Gastroesophageal sphincter (tissue), 4 donors: ENCODE data around the gene SKOR2. TPM values are rescaled to one million over a fixed set of nuclear protein-coding genes. Genes with fewer than 3 reads are reported as not detected.

ENCODE experiments used
- ATAC-seq: fragments of 150-250 bp; one replicate; pipeline ENCODE4 v1.9.1; 2016; ENCODE audit warnings: mild to moderate bottlenecking, moderate library complexity
- H3K27ac ChIP-seq, 4 donors: fragments of 200-600 bp; sonication (generic) in 3 of 4; 1 replicate in 3 of 4; 2 replicates in 1 of 4; pipeline ENCODE4 v1.5.1; 2016 to 2019
- H3K27me3 ChIP-seq: fragments of 200-600 bp; sonication (generic); one replicate; pipeline ENCODE4 v1.5.1; 2019
- H3K36me3 ChIP-seq, 2 donors: fragments of 200-600 bp; sonication (generic); one replicate each; pipeline ENCODE4 v1.5.1; 2019; ENCODE audit warnings: control low read depth in 1 of 2
- H3K4me1 ChIP-seq, 3 donors: fragments of 200-600 bp; sonication (generic); 1 replicate in 2 of 3; 2 replicates in 1 of 3; pipeline ENCODE4 v1.5.1; 2016 to 2019; ENCODE audit warnings: control low read depth in 2 of 3
- H3K4me3 ChIP-seq, 2 donors: fragments of 200-600 bp; sonication (generic); one replicate each; pipeline ENCODE4 v1.5.1; 2019; ENCODE audit warnings: mild to moderate bottlenecking in 1 of 2, moderate library complexity in 1 of 2
- H3K9me3 ChIP-seq, 3 donors: fragments of 200-600 bp; sonication (generic); one replicate each; pipeline ENCODE4 v1.5.1; 2017 to 2019; ENCODE audit warnings: control low read depth in 2 of 3
- CTCF ChIP-seq, 4 experiments: fragments of 200-600 bp in 2 of 4; fragments of 450-650 bp in 2 of 4; sonication (generic) in 1 of 4; IDR thresholded peaks; one replicate each; pipeline ENCODE4 v1.5.1; 2017 to 2019; ENCODE audit warnings: antibody characterized with exemption in 4 of 4, mild to moderate bottlenecking in 2 of 4, moderate library complexity in 2 of 4
- EP300 ChIP-seq: sonication (generic); formaldehyde crosslinking; IDR thresholded peaks from one replicate; pipeline ENCODE4 v1.6.1; 2017; ENCODE audit warnings: antibody characterized with exemption, mild to moderate bottlenecking
- POLR2A ChIP-seq, 2 donors: fragments of 450-650 bp; IDR thresholded peaks; one replicate each; pipeline ENCODE4 v1.6.1; 2017; ENCODE audit warnings: antibody characterized with exemption in 2 of 2, mild to moderate bottlenecking in 2 of 2, moderate library complexity in 1 of 2
- POLR2AphosphoS5 ChIP-seq: sonication (generic); formaldehyde crosslinking; IDR thresholded peaks from one replicate; pipeline ENCODE4 v1.6.1; 2017; ENCODE audit warnings: antibody characterized with exemption
- WGBS, 2 donors: methylation state at CpG; one replicate each; pipeline ENCODE4 v1.1.5; 2018; ENCODE audit warnings: low coverage in 1 of 2; 5-methylcytosine and 5-hydroxymethylcytosine counted together
- total RNA-seq, 4 donors: library from RNA; depleted of rRNA; stranded (reverse); fragments of >200 nt; gene quantifications; one replicate each; pipeline ENCODE4 v1.1.0, GENCODE V29; 2016

SKOR2 gene
- not detected for total RNA-seq

DNA sequence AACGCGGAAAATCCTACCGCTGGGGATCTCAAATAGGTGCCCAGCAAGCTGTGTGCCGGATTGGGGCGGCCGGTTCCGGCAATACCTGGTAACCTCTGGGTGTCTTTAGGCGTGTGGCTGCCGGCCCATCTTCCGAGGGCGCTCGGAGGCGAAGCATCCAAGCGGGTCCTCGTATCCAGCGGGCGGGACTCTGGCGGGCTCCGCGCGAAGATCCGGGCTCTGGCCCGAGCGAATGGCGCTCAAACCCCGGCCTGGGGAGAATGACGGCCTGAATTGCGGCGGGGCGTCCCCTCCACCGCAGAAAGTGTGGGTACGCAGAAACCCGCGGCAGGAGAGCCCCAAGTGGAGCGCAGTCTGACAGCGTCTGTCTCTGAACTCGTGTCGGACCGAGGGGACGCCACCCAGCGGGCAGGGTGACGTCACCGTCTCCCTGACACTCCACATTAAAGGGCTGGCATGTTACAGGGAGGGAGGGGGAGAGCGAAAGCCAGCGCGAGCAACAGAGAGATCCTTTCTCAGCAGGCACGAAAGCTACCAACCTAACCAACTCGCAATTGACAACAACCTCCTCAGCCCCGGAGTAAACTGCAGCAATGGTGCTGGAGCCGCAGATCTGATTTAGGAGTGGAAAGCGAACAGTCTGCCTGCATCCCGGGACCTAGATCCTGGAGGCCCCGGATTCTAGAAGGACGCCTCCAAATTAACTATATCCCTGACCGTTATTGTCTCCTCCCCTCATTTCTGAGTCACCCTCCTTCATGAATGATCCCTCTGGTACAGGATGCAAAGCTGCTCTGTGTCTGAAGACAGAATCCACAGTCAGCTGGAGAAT lies at the start of gene SKOR2:
SKOR2 (minus strand) TSS at position 372 of the 832 bp plus-strand sequence. CDS start 2,477 bp downstream, outside the sequence.
- ATAC-seq: no peak
- no peaks in the 10 kb centered on the region for H3K36me3 ChIP-seq
- H3K9me3 ChIP-seq: no peaks in the 10 kb centered on the region
- peak within 1 kb of the TSS in 1 of 2 donors; percentile 12 for H3K4me3 ChIP-seq
- WGBS, 2 donors: 0 to 8% methylated on average over 5 to 11 of the region's 55 CpGs
- peaks cover 0 to 23% (median 0%) of the 10 kb centered on the region in 3 donors for H3K4me1 ChIP-seq
- peaks cover 100% of the 10 kb centered on the region for H3K27me3 ChIP-seq
- H3K27ac ChIP-seq: no peak within 1 kb of the TSS
- TF ChIP-seq EP300 (no peak), POLR2A (IDR thresholded peaks at IDR 0.05) (no peak), CTCF (IDR thresholded peaks at IDR 0.05) (no peak), POLR2AphosphoS5 (no peak)

DNA sequence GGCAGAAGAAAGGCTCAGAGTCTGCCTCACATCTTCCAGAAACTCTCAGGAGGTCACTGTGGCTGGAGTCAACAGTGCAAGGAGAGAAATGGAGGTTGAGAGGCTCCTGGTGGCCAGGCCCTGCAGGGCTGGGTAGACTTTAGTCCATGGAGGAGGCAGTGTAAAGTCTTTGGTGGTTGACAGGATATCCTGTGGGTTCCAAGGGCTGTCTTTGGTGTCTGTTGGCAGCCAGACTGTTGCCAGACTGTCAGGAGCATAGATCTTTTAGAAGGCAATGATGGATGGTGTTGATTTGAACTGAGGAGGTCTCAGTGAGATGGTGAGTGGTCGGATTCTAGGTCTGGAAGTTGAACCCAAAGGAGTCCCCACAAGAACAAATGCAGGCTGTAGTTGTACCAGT lies 45.0 kb upstream of the SKOR2 start:
- 0 to 33% methylated on average over 1 of the region's 1 CpG for WGBS, 2 donors

GRCh38 chr18:47294801-47295200 lies 43.3 kb upstream of the SKOR2 start:
- H3K9me3 ChIP-seq: peaks cover 0 to 7% (median 0%) of the 10 kb centered on the region in 3 donors
- 86% methylated on average over 3 of the region's 3 CpGs; no CpG with 5 or more reads in 1 of the 2 donors for WGBS, 2 donors
- H3K27ac ChIP-seq: no peak overlapping the region
- H3K36me3 ChIP-seq: no peaks in the 10 kb centered on the region
- peaks cover 25% of the 10 kb centered on the region for H3K27me3 ChIP-seq
- no peak overlapping the region for H3K4me3 ChIP-seq
- TF ChIP-seq POLR2AphosphoS5 (no peak), EP300 (no peak), CTCF (IDR thresholded peaks at IDR 0.05) (no peak), POLR2A (IDR thresholded peaks at IDR 0.05) (no peak)
- no peaks in the 10 kb centered on the region for H3K4me1 ChIP-seq
- no peak for ATAC-seq

More for the DNA sequence above, 45.0 kb upstream of the SKOR2 start:
- Histone ChIP-seq H3K36me3 (no peaks in the 10 kb centered on the region), H3K9me3 (peaks cover 0 to 7% (median 0%) of the 10 kb centered on the region in 3 donors), H3K27ac (no peak overlapping the region), H3K4me3 (no peak overlapping the region), H3K4me1 (no peaks in the 10 kb centered on the region), H3K27me3 (peaks cover 16% of the 10 kb centered on the region)
- no peak for TF ChIP-seq POLR2A (IDR thresholded peaks at IDR 0.05)
- TF ChIP-seq EP300: no peak
- no peak for TF ChIP-seq POLR2AphosphoS5
- TF ChIP-seq CTCF (IDR thresholded peaks at IDR 0.05): no peak
- no peak for ATAC-seq

DNA sequence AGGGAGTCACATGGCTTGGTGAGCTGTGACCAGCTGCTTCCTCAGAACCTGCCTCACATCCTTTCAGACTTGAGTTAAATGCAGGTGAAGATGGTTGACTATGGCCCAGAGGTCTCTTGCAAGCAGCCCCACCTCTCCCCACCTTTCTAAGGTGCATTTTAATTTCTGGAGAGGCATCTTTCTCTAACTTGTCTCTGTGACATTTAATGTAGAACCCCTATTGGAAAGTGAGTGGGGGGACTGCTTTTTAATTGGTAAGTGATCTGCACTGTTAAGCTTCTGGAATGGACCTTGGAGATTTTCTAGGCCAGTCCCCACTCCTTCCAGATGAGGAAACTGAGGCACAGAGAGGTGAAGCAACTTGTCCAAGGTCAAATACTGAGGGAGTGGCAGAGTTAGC lies 37.3 kb upstream of the SKOR2 start:
- Histone ChIP-seq H3K27ac (no peak overlapping the region), H3K9me3 (no peaks in the 10 kb centered on the region), H3K36me3 (no peaks in the 10 kb centered on the region), H3K4me1 (no peaks in the 10 kb centered on the region), H3K27me3 (peaks cover 44% of the 10 kb centered on the region), H3K4me3 (no peak overlapping the region)
- ATAC-seq: no peak
- TF ChIP-seq POLR2A (IDR thresholded peaks at IDR 0.05) (no peak), CTCF (IDR thresholded peaks at IDR 0.05) (no peak), EP300 (no peak), POLR2AphosphoS5 (no peak)
